GM10266 (cell line): Measurements from ENCODE around the gene TCTN2.

Experiments
- DNase-seq: peaks from one replicate; pipeline ENCODE4 v3.0.0; 2012; ENCODE audit errors: extremely low spot score
- TF ChIP-seq, protein P1 (sequence below): IDR thresholded peaks from 2 replicates; pipeline ENCODE4 v1.5.1; 2012; ENCODE audit warnings: mild to moderate bottlenecking, low read depth; ENCODE audit not compliant: control insufficient read depth, insufficient read depth; ENCODE audit errors: missing control alignments

The TCTN2 gene

DNA sequence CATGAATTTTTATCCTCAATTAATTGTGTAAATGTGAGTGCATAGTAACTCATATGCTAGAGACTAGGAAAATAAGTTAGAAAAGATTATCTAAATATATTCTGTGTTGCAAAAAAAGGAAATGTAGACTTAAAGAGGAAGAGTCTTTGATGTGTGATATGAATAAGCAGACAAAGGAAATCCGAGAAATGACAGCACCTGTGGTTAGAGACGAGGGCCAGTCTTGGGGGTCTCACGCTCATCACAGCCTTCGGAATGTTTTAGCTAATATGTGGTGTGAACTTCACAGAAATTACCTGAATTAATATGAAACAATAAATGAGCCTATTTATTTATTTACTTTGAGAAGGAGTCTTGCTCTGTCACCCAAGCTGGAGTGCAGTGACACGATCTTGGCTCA is 52.9 kb downstream of the TCTN2 start:
- TF ChIP-seq, protein P1, sequence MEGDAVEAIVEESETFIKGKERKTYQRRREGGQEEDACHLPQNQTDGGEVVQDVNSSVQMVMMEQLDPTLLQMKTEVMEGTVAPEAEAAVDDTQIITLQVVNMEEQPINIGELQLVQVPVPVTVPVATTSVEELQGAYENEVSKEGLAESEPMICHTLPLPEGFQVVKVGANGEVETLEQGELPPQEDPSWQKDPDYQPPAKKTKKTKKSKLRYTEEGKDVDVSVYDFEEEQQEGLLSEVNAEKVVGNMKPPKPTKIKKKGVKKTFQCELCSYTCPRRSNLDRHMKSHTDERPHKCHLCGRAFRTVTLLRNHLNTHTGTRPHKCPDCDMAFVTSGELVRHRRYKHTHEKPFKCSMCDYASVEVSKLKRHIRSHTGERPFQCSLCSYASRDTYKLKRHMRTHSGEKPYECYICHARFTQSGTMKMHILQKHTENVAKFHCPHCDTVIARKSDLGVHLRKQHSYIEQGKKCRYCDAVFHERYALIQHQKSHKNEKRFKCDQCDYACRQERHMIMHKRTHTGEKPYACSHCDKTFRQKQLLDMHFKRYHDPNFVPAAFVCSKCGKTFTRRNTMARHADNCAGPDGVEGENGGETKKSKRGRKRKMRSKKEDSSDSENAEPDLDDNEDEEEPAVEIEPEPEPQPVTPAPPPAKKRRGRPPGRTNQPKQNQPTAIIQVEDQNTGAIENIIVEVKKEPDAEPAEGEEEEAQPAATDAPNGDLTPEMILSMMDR, result no peak
- DNase-seq, result no peak

DNA sequence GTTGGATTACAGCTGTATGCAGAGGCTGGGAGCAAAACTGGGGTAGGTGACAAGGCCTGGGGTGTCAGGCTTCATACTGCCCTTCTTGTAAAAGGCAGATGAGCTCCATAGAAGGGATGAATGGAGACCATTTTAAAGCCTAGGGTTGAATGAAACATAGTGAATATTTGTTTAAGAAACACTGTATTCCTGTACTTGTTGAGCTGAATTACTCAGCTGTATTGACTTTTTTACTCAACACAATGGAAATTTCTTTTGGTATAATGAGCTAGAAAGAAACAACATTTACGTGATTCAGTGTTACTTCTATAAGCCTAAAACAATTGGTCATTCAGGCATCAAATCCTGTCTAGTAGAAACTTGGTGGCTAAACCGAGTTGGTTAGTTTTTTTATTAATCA is 55.3 kb downstream of the TCTN2 start:
- DNase-seq, result no peak
- TF ChIP-seq, protein P1, result no peak

DNA sequence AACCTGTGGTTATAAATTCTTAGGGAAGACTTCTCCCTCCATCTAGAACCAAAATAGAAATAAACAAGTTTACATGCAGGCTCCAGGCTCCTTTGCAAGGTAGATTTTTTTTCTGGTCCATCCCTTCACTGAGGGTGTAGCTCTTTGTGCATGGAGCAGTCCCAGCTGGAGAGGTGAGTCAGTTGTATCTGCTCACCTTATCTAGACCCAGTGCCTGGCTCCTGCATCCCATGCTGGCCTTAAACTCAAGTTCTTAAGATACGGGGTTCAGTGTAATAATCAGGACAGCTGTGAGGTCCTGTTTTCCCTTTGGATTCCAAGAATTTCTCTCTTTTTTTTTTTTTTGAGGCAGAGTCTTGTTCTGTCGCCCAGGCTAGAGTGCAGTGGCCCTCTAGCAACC is 56.0 kb downstream of the TCTN2 start:
- TF ChIP-seq, protein P1, result no peak
- no peak for DNase-seq

DNA sequence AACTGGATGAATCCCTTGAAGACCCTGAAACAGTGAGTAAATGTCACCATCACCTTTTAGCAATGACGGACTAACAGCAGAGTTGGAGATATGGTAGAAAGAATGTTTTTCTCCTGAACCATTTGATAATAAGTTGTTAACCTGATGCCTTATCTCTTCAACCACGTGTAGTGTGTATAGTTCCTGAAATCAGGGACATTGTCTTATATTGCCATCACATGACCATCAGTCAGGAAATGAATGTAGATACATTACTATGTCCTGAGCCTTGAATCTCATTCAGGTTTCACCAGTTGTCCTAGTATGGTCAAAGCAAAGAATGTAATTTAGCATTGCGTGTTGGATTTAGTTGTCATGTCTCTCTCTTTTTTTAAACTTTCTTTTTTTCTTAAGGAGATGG is 57.0 kb downstream of the TCTN2 start:
- TF ChIP-seq, protein P1, result no peak
- DNase-seq, result no peak

DNA sequence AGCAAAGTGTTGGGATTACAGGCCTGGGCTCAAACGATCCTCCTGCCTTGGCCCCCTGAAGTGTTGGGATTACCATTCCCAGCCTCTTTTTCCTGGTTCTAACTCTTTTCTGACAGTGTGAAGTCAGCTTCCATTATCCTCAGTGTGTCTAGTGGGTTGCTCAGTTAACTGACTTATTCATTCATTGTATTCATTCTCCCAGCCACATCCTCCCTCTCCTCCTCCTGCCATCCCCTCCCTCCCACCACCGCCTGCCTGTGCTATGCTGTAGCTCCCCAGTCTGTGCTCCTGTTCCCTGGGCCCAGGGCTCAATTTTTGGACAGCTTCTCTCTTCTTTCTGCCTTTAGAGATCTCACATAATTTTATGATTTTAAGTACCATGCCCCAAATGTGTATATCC is 60.7 kb downstream of the TCTN2 start:
- TF ChIP-seq, protein P1, result no peak

DNA sequence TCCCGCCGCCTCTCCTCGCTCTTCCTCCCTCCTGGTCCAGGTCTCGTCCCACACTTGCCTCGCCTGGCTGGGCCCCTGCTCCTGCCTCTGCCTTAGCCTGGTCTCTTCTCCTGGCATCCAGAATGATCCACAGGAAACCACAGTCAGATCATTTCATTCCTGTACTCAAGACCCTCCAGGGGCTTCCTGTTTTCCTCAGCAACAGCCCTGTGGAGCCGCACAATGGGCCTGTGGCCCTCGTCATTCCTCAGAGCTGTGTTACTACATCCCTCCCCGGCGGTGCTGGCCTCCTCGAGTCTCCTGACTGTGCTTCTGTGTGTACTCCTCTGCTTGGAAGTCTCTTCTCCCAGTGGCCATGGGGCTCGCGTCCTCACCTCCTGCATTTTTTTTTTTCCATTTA is 61.3 kb downstream of the TCTN2 start:
- no peak for DNase-seq
- TF ChIP-seq, protein P1, result no peak

More for the DNA sequence above, 60.7 kb downstream of the TCTN2 start:
- no peak for DNase-seq

DNA sequence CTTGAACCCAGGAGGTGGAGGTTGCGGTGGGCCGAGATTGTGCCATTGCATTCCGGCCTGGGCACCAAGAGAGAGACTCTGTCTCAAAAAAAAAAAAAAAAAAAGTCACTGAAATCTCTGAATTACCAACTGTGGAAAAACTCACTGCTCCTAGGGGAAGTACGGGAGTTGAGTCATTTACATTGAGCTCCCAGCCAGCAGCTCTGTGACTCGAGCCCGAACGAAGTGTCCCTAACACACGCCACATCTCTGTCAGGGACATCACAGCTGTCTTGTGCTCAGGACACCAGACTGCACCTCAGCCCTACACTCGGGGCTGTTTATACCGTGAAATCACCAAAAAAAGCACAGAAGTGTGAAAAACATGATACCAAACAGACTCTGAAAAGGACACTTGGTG is 62.3 kb downstream of the TCTN2 start:
- TF ChIP-seq, protein P1, result no peak
- DNase-seq, result no peak
